ENCODE results near the gene C3AR1. TPM values are rescaled to one million over a fixed set of nuclear protein-coding genes. Genes with fewer than 3 reads are reported as not detected.

Gene C3AR1
- total RNA-seq, 3 donors from 2014 or later: 6.6 to 46.2 (median 17.7) TPM

DNA sequence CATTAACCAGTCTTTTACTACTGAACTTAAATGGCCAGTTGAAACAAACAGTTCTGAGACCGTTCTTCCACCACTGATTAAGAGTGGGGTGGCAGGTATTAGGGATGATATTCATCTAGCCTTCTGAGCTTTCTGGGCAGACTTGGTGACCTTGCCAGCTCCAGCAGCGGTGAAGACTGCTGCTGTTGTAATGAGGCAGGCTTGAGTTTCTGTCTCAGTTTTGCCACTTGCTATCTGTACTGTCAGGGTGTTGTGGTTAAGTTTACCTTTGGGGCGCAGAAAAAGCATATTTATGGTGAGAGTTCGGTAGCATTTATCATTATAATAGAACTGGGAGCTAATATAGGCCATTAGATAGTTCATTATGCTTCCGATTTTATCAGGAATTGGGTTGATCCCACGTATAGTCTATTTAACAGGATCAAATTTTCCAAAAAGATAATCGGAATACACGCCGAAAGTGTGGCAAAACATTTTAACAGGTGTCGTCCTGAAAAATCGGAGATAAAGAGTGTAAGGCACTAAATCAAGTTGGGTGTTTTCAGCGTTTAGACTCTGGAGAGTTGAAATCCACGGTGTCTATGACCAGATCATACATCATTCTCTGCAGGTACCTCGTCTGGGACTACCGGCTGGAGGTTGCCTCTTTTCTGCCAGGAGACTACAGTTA lies 15.2 kb upstream of the C3AR1 start:
- H3K27ac ChIP-seq: peak overlapping the region; percentile 86 to 98
- H3K27me3 ChIP-seq: no peaks in the 10 kb centered on the region
- no peak for DNase-seq (ENCODE audit: low spot score in 2 of 2)
- no peaks in the 10 kb centered on the region for H3K9me3 ChIP-seq
- intact Hi-C loops (cut with DNase I; ENCODE audit: low total_unique reads): no loop called here
- TF ChIP-seq CTCF (IDR thresholded peaks at IDR 0.05) (no peak), POLR2AphosphoS5 (IDR thresholded peaks at IDR 0.05) (no peak), POLR2A (IDR thresholded peaks at IDR 0.05) (no peak)
- peaks cover 2 to 4% of the 10 kb centered on the region in 2 donors for H3K4me1 ChIP-seq
- no peaks in the 10 kb centered on the region for H3K36me3 ChIP-seq
- peak overlapping the region; percentile 68 to 96 (median 92) for H3K4me3 ChIP-seq

DNA sequence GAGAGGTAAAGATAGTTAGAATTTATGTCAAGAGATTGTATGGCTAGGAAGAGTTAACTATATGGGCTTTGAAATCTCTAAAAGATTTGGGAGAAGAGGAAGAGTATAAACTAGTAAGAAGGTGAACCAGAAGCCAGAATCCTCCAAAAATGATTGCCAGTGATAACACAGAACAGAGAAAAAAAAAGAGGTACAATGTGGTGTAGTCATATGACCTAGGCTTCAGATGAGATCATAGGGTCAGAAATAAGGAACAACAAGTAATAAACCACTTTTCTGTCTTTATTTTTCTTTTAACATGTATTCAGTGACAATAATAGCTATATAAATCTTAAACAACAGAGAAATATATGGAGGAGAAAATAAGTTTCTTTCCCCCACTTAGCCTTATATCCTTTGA lies 14.0 kb upstream of the C3AR1 start:
- no peak for DNase-seq (ENCODE audit: low spot score in 2 of 2)
- no peaks in the 10 kb centered on the region for H3K9me3 ChIP-seq
- intact Hi-C loops (cut with DNase I; ENCODE audit: low total_unique reads): no loop called here
- TF ChIP-seq POLR2AphosphoS5 (IDR thresholded peaks at IDR 0.05) (no peak), CTCF (IDR thresholded peaks at IDR 0.05) (no peak), POLR2A (IDR thresholded peaks at IDR 0.05) (no peak)
- H3K27me3 ChIP-seq: no peaks in the 10 kb centered on the region
- H3K4me3 ChIP-seq: no peak overlapping the region
- no peaks in the 10 kb centered on the region for H3K36me3 ChIP-seq
- peaks cover 2 to 4% of the 10 kb centered on the region in 2 donors for H3K4me1 ChIP-seq
- H3K27ac ChIP-seq: no peak overlapping the region

DNA sequence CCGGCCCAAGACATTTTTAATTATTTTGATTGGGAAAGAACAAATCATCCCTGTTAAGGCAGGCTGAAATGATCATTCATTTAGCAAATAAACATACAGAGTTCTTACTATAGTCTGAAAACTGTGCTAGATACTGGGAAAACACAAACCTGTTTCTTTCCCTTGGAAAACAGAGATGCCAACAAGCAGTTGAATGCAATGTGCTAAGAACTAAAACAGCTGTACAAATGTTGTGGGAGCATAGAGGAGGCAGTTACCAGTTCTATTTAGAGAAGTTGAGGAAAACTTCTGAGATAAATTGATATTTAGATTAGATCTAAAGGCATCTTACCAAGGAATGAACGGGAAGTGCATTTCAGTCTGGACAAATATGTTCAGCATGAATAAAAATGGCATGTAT lies 12.8 kb upstream of the C3AR1 start:
- peaks cover 1 to 2% of the 10 kb centered on the region in 2 donors for H3K4me1 ChIP-seq
- no peaks in the 10 kb centered on the region for H3K27me3 ChIP-seq
- intact Hi-C loops (cut with DNase I; ENCODE audit: low total_unique reads): no loop called here
- TF ChIP-seq POLR2A (IDR thresholded peaks at IDR 0.05): no peak
- TF ChIP-seq POLR2AphosphoS5 (IDR thresholded peaks at IDR 0.05): no peak
- TF ChIP-seq CTCF (IDR thresholded peaks at IDR 0.05): no peak
- DNase-seq (ENCODE audit: low spot score in 2 of 2): no peak
- H3K36me3 ChIP-seq: no peaks in the 10 kb centered on the region
- H3K9me3 ChIP-seq: no peaks in the 10 kb centered on the region
- no peak overlapping the region for H3K4me3 ChIP-seq
- H3K27ac ChIP-seq: no peak overlapping the region

GRCh38 chr12:8078398-8078797 lies 12.2 kb upstream of the C3AR1 start:
- no peaks in the 10 kb centered on the region for H3K9me3 ChIP-seq
- peaks cover 0 to 2% of the 10 kb centered on the region in 2 donors for H3K4me1 ChIP-seq
- no peak for DNase-seq (ENCODE audit: low spot score in 2 of 2)
- no peak for TF ChIP-seq CTCF (IDR thresholded peaks at IDR 0.05)
- no peak for TF ChIP-seq POLR2A (IDR thresholded peaks at IDR 0.05)
- TF ChIP-seq POLR2AphosphoS5 (IDR thresholded peaks at IDR 0.05): no peak
- no peak overlapping the region for H3K27ac ChIP-seq
- no peak overlapping the region for H3K4me3 ChIP-seq
- H3K36me3 ChIP-seq: no peaks in the 10 kb centered on the region
- H3K27me3 ChIP-seq: no peaks in the 10 kb centered on the region
- intact Hi-C loops (cut with DNase I; ENCODE audit: low total_unique reads): no loop called here

DNA sequence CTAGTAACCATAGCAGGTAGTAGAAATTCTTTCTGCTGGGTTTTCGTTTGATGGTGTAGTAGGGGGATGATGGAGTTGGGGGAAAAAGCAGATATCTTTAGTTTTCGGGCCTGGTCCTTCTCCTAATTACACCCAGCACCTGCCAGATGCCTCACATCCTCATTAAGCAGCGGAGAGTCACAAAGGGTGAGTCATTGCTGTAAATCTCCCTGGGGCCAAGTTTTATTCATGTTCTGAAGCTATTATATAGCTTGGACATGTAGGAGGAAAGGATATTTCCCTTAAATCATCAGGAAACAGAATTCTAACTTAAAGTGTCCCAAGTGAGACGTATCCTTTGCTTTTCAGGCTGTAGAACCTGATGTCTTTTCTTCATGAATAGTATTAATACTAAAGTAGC lies 11.0 kb upstream of the C3AR1 start:
- no peaks in the 10 kb centered on the region for H3K27me3 ChIP-seq
- intact Hi-C loops (cut with DNase I; ENCODE audit: low total_unique reads): no loop called here
- H3K4me1 ChIP-seq: no peaks in the 10 kb centered on the region
- no peak overlapping the region for H3K4me3 ChIP-seq
- TF ChIP-seq CTCF (IDR thresholded peaks at IDR 0.05) (no peak), POLR2A (IDR thresholded peaks at IDR 0.05) (no peak), POLR2AphosphoS5 (IDR thresholded peaks at IDR 0.05) (no peak)
- DNase-seq (ENCODE audit: low spot score in 2 of 2): no peak
- no peaks in the 10 kb centered on the region for H3K9me3 ChIP-seq
- no peaks in the 10 kb centered on the region for H3K36me3 ChIP-seq
- H3K27ac ChIP-seq: no peak overlapping the region

All from breast epithelium (tissue), 4 donors.